Measurements from ENCODE around the gene KCNN1.
"Not testable (repeated sequence)": the region's sequence is repeated elsewhere in the genome, so short reads cannot be mapped to it uniquely, and the experiment has no call there.

The KCNN1 gene

GRCh38 chr19:17969096-17969792 is 2.3 kb downstream of the KCNN1 start:
- DNase-seq (ENCODE audit: low spot score): no peak

- peak; percentile 6 for DNase-seq (ENCODE audit: low spot score)
These were observed 5.3 kb downstream of the KCNN1 start for GRCh38 chr19:17972230-17972629.

GRCh38 chr19:17973759-17974158 is 6.9 kb downstream of the KCNN1 start:
- DNase-seq (ENCODE audit: low spot score): no peak

- no peak for DNase-seq (ENCODE audit: low spot score)
These were observed 7.6 kb downstream of the KCNN1 start for GRCh38 chr19:17974551-17974950.

GRCh38 chr19:17975032-17975431 is 8.1 kb downstream of the KCNN1 start:
- no peak for DNase-seq (ENCODE audit: low spot score)

- DNase-seq (ENCODE audit: low spot score): no peak
These were observed 10.1 kb downstream of the KCNN1 start for GRCh38 chr19:17977021-17977420.

- no peak for DNase-seq (ENCODE audit: low spot score)
These were observed 10.6 kb downstream of the KCNN1 start for GRCh38 chr19:17977488-17977887.

GRCh38 chr19:17981611-17982010 is 14.7 kb downstream of the KCNN1 start:
- DNase-seq (ENCODE audit: low spot score): no peak

GRCh38 chr19:17982430-17982829 is 15.5 kb downstream of the KCNN1 start:
- no peak for DNase-seq (ENCODE audit: low spot score)

GRCh38 chr19:17985037-17985818 is 18.3 kb downstream of the KCNN1 start:
- DNase-seq (ENCODE audit: low spot score): no peak

- DNase-seq (ENCODE audit: low spot score): not testable (repeated sequence)
These were observed 19.7 kb downstream of the KCNN1 start for GRCh38 chr19:17986569-17986968.

- DNase-seq (ENCODE audit: low spot score): no peak
These were observed 21.3 kb downstream of the KCNN1 start for GRCh38 chr19:17988161-17988560.

GRCh38 chr19:17989425-17990094 is 22.7 kb downstream of the KCNN1 start:
- no peak for DNase-seq (ENCODE audit: low spot score)

GRCh38 chr19:17993076-17993813 is 26.3 kb downstream of the KCNN1 start:
- no peak for DNase-seq (ENCODE audit: low spot score)

GRCh38 chr19:17996826-17997316 is 30.0 kb downstream of the KCNN1 start:
- peak; percentile 76 for DNase-seq (ENCODE audit: low spot score)

GRCh38 chr19:17997969-17998826 is 31.3 kb downstream of the KCNN1 start:
- peak; percentile 33 for DNase-seq (ENCODE audit: low spot score)

GRCh38 chr19:17998827-17999150 is 31.9 kb downstream of the KCNN1 start:
- DNase-seq (ENCODE audit: low spot score): no peak

GRCh38 chr19:17999684-18000479 is 33.0 kb downstream of the KCNN1 start:
- DNase-seq (ENCODE audit: low spot score): no peak

GRCh38 chr19:18000480-18000914 is 33.6 kb downstream of the KCNN1 start:
- no peak for DNase-seq (ENCODE audit: low spot score)
